Esophagus muscularis mucosa (tissue), 4 donors: ENCODE data around the gene MTTP. TPM values are rescaled to one million over a fixed set of nuclear protein-coding genes. Genes with fewer than 3 reads are reported as not detected.

Source experiments
- DNase-seq: peaks from one replicate; pipeline ENCODE4 v3.0.0-alpha.2; 2017; ENCODE audit errors: extremely low spot score
- H3K27ac ChIP-seq, 4 donors: fragments of 200-600 bp; sonication (generic); replicated peaks in 1 of 4; 1 replicate in 3 of 4; 2 replicates in 1 of 4; pipeline ENCODE4 v1.5.1; 2016 to 2019; ENCODE audit warnings: mild to moderate bottlenecking in 1 of 4
- H3K27me3 ChIP-seq, 4 donors: fragments of 200-600 bp; sonication (generic); one replicate each; pipeline versions ENCODE4 v1.5.1 to v1.6.0; 2016 to 2019
- H3K36me3 ChIP-seq, 4 donors: fragments of 200-600 bp; sonication (generic); one replicate each; pipeline ENCODE4 v1.5.1; 2016 to 2019
- H3K4me1 ChIP-seq, 4 donors: fragments of 200-600 bp; sonication (generic); one replicate each; pipeline ENCODE4 v1.5.1; 2016 to 2019
- H3K4me3 ChIP-seq, 4 donors: fragments of 200-600 bp; sonication (generic); 1 replicate in 2 of 4; 2 replicates in 2 of 4; pipeline ENCODE4 v1.5.1; 2016 to 2019; ENCODE audit warnings: mild to moderate bottlenecking in 4 of 4, moderate library complexity in 1 of 4
- H3K9me3 ChIP-seq, 4 donors: fragments of 200-600 bp; sonication (generic); 1 replicate in 3 of 4; 2 replicates in 1 of 4; pipeline ENCODE4 v1.5.1; 2016 to 2019
- CTCF ChIP-seq, 3 experiments: fragments of 200-600 bp in 2 of 3; fragments of 450-650 bp in 1 of 3; sonication (generic) in 2 of 3; IDR thresholded peaks; one replicate each; pipeline ENCODE4 v1.5.1; 2017 to 2019; ENCODE audit warnings: antibody characterized with exemption in 3 of 3, mild to moderate bottlenecking in 2 of 3, moderate library complexity in 1 of 3
- EP300 ChIP-seq: sonication (generic); formaldehyde crosslinking; IDR thresholded peaks from one replicate; pipeline ENCODE4 v1.6.1; 2017; ENCODE audit warnings: antibody characterized with exemption
- POLR2A ChIP-seq: fragments of 450-650 bp; IDR thresholded peaks from one replicate; pipeline ENCODE4 v1.6.1; 2017; ENCODE audit warnings: antibody characterized with exemption, moderate library complexity, mild to moderate bottlenecking, low read depth
- POLR2AphosphoS5 ChIP-seq, 2 donors: sonication (generic); formaldehyde crosslinking; IDR thresholded peaks; one replicate each; pipeline ENCODE4 v1.6.1; 2017; ENCODE audit warnings: antibody characterized with exemption in 2 of 2
- WGBS: methylation state at CpG from one replicate; pipeline ENCODE4 v1.1.5; 2018; 5-methylcytosine and 5-hydroxymethylcytosine counted together
- intact Hi-C: fragments of 100-400 bp; cut with DNase I; formaldehyde crosslinking; loops from one replicate; pipeline ENCODE4 v1.15.1; 2023
- total RNA-seq, 4 donors: library from RNA; depleted of rRNA; stranded (reverse); fragments of >200 nt; gene quantifications; one replicate each; pipeline versions ENCODE4 v1.1.0 to v1.2.1, GENCODE V29; 2016

The MTTP gene
- total RNA-seq, 4 donors from 2014 or later = 0.45 to 1.2 (median 0.70) TPM

DNA sequence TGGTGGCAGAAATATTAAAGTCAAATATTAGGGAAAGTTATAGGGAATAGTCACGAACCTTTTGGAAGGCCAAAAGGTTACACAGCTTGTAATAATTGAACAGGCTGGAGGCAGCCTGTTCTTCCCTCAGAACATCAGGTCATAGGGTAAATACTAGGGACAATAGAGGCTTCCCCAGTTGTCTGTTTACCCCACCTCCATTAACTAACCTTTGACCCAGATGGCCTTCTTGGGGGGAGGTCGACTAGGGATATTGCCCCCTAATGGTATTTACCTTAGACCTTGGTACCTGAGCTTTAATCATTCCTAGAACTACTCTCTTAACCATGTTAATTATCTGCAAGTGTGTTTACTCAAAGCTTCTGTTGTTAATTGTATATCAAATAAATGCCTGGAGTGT lies 37.8 kb upstream of the MTTP start:
- H3K36me3 ChIP-seq = no peaks in the 10 kb centered on the region
- H3K4me3 ChIP-seq = no peak overlapping the region
- intact Hi-C loops = no loop called here
- no peak for DNase-seq
- no peak overlapping the region for H3K27ac ChIP-seq
- no peak for TF ChIP-seq POLR2AphosphoS5 (IDR thresholded peaks at IDR 0.05)
- TF ChIP-seq CTCF (IDR thresholded peaks at IDR 0.05) = no peak
- no peak for TF ChIP-seq POLR2A
- no peak for TF ChIP-seq EP300
- no peaks in the 10 kb centered on the region for H3K9me3 ChIP-seq
- no peaks in the 10 kb centered on the region for H3K27me3 ChIP-seq
- WGBS = 81% methylated on average over 2 of the region's 2 CpGs
- no peaks in the 10 kb centered on the region for H3K4me1 ChIP-seq

DNA sequence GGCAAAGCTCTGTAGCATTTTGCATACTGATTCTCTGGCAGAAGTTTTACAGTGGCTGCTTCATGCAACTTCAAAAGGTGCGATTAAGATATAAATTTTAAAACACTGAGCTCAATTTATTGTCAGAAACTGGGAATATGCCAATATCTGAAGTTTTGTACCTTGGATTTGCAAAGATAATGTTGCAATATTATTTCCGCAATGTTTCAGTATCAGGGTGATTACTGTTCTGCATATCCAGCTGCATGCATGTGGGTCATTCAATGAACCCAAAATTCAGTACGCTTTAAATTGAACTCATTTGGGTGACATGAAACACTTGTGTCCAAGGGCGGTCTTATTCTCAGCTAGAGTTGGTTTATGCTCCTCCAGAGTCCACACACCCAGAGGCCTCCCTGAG lies 37.0 kb upstream of the MTTP start:
- H3K36me3 ChIP-seq = no peaks in the 10 kb centered on the region
- no peaks in the 10 kb centered on the region for H3K4me1 ChIP-seq
- DNase-seq = no peak
- intact Hi-C loops = no loop called here
- TF ChIP-seq EP300 (no peak), CTCF (IDR thresholded peaks at IDR 0.05) (no peak), POLR2AphosphoS5 (IDR thresholded peaks at IDR 0.05) (no peak), POLR2A (no peak)
- H3K9me3 ChIP-seq = no peaks in the 10 kb centered on the region
- no peak overlapping the region for H3K27ac ChIP-seq
- 67% methylated on average over 4 of the region's 4 CpGs for WGBS
- H3K27me3 ChIP-seq = no peaks in the 10 kb centered on the region
- H3K4me3 ChIP-seq = no peak overlapping the region

GRCh38 chr4:99540277-99540939 lies 34.2 kb upstream of the MTTP start:
- Histone ChIP-seq H3K4me3 (no peak overlapping the region), H3K27me3 (no peaks in the 10 kb centered on the region), H3K4me1 (no peaks in the 10 kb centered on the region), H3K27ac (no peak overlapping the region), H3K36me3 (no peaks in the 10 kb centered on the region), H3K9me3 (no peaks in the 10 kb centered on the region)
- TF ChIP-seq EP300 (no peak), POLR2A (no peak), CTCF (IDR thresholded peaks at IDR 0.05) (no peak), POLR2AphosphoS5 (IDR thresholded peaks at IDR 0.05) (no peak)
- no peak for DNase-seq
- intact Hi-C loops = no loop called here

GRCh38 chr4:99552872-99553271 lies 21.8 kb upstream of the MTTP start:
- WGBS = 98% methylated on average over 2 of the region's 2 CpGs

More at GRCh38 chr4:99552872-99553271, 21.8 kb upstream of the MTTP start:
- Histone ChIP-seq H3K4me3 (no peak overlapping the region), H3K27ac (no peak overlapping the region), H3K27me3 (no peaks in the 10 kb centered on the region), H3K9me3 (no peaks in the 10 kb centered on the region), H3K4me1 (no peaks in the 10 kb centered on the region), H3K36me3 (peaks cover 0 to 17% (median 2%) of the 10 kb centered on the region in 4 donors)
- TF ChIP-seq CTCF (IDR thresholded peaks at IDR 0.05) = no peak
- TF ChIP-seq EP300 = no peak
- TF ChIP-seq POLR2AphosphoS5 (IDR thresholded peaks at IDR 0.05) = no peak
- no peak for TF ChIP-seq POLR2A
- no peak for DNase-seq
- intact Hi-C loops = no loop called here
